Transverse colon (tissue), 4 donors: Measurements from ENCODE around the gene TCP11L1. TPM values are rescaled to one million over a fixed set of nuclear protein-coding genes. Genes with fewer than 3 reads are reported as not detected.
A peak's percentile ranks its signal among the peaks of the same experiment; 100 is the strongest.

Source experiments
- DNase-seq: peaks from one replicate; pipeline ENCODE4 v3.0.0-alpha.2; 2019
- H3K27ac ChIP-seq, 4 donors: fragments of 200-600 bp; sonication (generic); 2 replicates each; pipeline ENCODE4 v1.5.1; 2016 to 2018; ENCODE audit warnings: inconsistent platforms in 4 of 4
- H3K27me3 ChIP-seq: fragments of 200-600 bp; sonication (generic); 2 replicates; pipeline ENCODE4 v1.5.1; 2017; ENCODE audit warnings: inconsistent platforms
- H3K36me3 ChIP-seq, 4 donors: fragments of 200-600 bp; sonication (generic); 2 replicates each; pipeline ENCODE4 v1.5.1; 2017 to 2019; ENCODE audit warnings: inconsistent platforms in 4 of 4
- H3K4me1 ChIP-seq, 4 donors: fragments of 200-600 bp; sonication (generic); 2 replicates each; pipeline ENCODE4 v1.5.1; 2017 to 2020; ENCODE audit warnings: inconsistent platforms in 4 of 4
- H3K4me3 ChIP-seq, 4 donors: fragments of 200-600 bp; sonication (generic); 1 replicate in 1 of 4; 2 replicates in 3 of 4; pipeline versions ENCODE4 v1.5.1 to v1.6.1; 2017 to 2019; ENCODE audit warnings: inconsistent platforms in 4 of 4
- H3K9me3 ChIP-seq, 2 donors: fragments of 200-600 bp; sonication (generic); 2 replicates each; pipeline ENCODE4 v1.5.1; 2017 to 2019; ENCODE audit warnings: inconsistent platforms in 2 of 2
- CTCF ChIP-seq, 5 experiments: fragments of 200-600 bp in 3 of 5; fragments of 450-650 bp in 2 of 5; sonication (generic) in 3 of 5; IDR thresholded peaks; 1 replicate in 2 of 5; 2 replicates in 3 of 5; pipeline ENCODE4 v1.5.1; 2016 to 2017; ENCODE audit warnings: antibody characterized with exemption in 5 of 5, inconsistent platforms in 3 of 5, mild to moderate bottlenecking in 2 of 5, moderate library complexity in 1 of 5
- EP300 ChIP-seq: sonication (generic); formaldehyde crosslinking; IDR thresholded peaks from one replicate; pipeline ENCODE4 v1.6.1; 2017; ENCODE audit warnings: antibody characterized with exemption, low read depth
- POLR2A ChIP-seq: fragments of 450-650 bp; IDR thresholded peaks from one replicate; pipeline ENCODE4 v1.6.1; 2016; ENCODE audit warnings: antibody characterized with exemption, mild to moderate bottlenecking, moderate library complexity
- POLR2AphosphoS5 ChIP-seq, 3 donors: sonication (generic); formaldehyde crosslinking; IDR thresholded peaks; one replicate each; pipeline ENCODE4 v1.6.1; 2016; ENCODE audit warnings: antibody characterized with exemption in 3 of 3
- WGBS, 2 donors: methylation state at CpG; one replicate each; pipeline ENCODE4 v1.1.5; 2018; ENCODE audit warnings: low coverage in 1 of 2; 5-methylcytosine and 5-hydroxymethylcytosine counted together
- in situ Hi-C, 4 donors: fragments of 200-750 bp; cut with MboI; loops; one replicate each; pipeline versions ENCODE4 v1.15.0 to v1.15.1; 2017; ENCODE audit warnings: low sequenced_read_pairs in 3 of 4, low pct_ligation_motif_present in 1 of 4, low pct_unique_long_range_greater_than_20kb in 1 of 4
- intact Hi-C: fragments of 100-400 bp; cut with DNase I; formaldehyde crosslinking; loops from one replicate; pipeline ENCODE4 v1.15.1; 2023; ENCODE audit warnings: low total_unique reads
- total RNA-seq, 4 donors: library from RNA; depleted of rRNA; stranded (reverse); fragments of >200 nt; gene quantifications; one replicate each; pipeline ENCODE4 v1.1.0, GENCODE V29; 2016

TCP11L1 gene, protein sequence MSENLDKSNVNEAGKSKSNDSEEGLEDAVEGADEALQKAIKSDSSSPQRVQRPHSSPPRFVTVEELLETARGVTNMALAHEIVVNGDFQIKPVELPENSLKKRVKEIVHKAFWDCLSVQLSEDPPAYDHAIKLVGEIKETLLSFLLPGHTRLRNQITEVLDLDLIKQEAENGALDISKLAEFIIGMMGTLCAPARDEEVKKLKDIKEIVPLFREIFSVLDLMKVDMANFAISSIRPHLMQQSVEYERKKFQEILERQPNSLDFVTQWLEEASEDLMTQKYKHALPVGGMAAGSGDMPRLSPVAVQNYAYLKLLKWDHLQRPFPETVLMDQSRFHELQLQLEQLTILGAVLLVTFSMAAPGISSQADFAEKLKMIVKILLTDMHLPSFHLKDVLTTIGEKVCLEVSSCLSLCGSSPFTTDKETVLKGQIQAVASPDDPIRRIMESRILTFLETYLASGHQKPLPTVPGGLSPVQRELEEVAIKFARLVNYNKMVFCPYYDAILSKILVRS
- 10 to 100 TPM; 24.3 to 90.2 (median 66.1) TPM for total RNA-seq

- peak within 1 kb of the TSS; percentile 66 to 83 (median 78) for H3K4me3 ChIP-seq
Observed at GRCh38 chr11:33039274-33040032, at the start of gene TCP11L1. TCP11L1 (plus strand) TSS chr11:33039572; CDS start chr11:33043774, 4,202 bp downstream.

DNA sequence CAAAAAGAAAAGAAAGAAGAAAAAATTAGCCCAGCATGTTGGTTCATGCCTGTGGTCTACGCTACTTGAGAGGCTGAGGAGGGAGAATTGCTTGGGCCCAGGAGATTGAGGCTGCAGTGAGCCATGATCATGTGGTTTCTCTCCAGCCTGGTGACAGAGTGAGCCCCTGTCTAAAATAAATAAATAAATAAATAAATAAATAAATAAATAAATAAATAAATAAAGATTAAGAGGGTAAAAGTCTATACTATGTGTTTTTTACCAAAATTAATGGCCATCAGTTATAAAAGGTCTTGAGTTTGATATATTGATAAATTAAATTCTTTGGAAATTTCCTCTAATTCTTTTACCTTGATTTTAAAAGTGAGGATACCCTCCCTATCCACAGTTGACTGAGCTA is 48.9 kb upstream of the TCP11L1 start:
- Histone ChIP-seq H3K9me3 (peaks cover 4 to 5% of the 10 kb centered on the region in 2 donors), H3K4me3 (no peak overlapping the region), H3K4me1 (peaks cover 0 to 4% (median 0%) of the 10 kb centered on the region in 4 donors), H3K27me3 (no peaks in the 10 kb centered on the region), H3K27ac (no peak overlapping the region), H3K36me3 (no peaks in the 10 kb centered on the region)
- DNase-seq, result no peak
- no peak for TF ChIP-seq CTCF (IDR thresholded peaks at IDR 0.05)
- no peak for TF ChIP-seq POLR2AphosphoS5 (IDR thresholded peaks at IDR 0.05)
- TF ChIP-seq EP300, result no peak
- no peak for TF ChIP-seq POLR2A
- WGBS, 2 donors, result 0 to 80% methylated on average over 1 of the region's 1 CpG
- intact Hi-C loops (no loop called here), in situ Hi-C loops (no loop called here)

More at GRCh38 chr11:33039274-33040032, at the start of gene TCP11L1:
- Histone ChIP-seq H3K9me3 (no peaks in the 10 kb centered on the region), H3K36me3 (peaks cover 0 to 3% (median 0%) of the 10 kb centered on the region in 4 donors), H3K4me1 (peaks cover 0 to 23% (median 8%) of the 10 kb centered on the region in 4 donors), H3K27me3 (no peaks in the 10 kb centered on the region), H3K27ac (peak within 1 kb of the TSS; percentile 96 to 99 (median 96))
- DNase-seq, result peak; percentile 93
- 0 to 1% methylated on average over 1 to 66 of the region's 84 CpGs for WGBS, 2 donors
- intact Hi-C loops, result no loop called here
- TF ChIP-seq POLR2AphosphoS5 (IDR thresholded peaks at IDR 0.05), result peak in 2 of 3 donors; percentile 66 to 75
- TF ChIP-seq POLR2A, result peak; percentile 76
- no peak for TF ChIP-seq EP300
- no peak for TF ChIP-seq CTCF (IDR thresholded peaks at IDR 0.05)
- in situ Hi-C loops, result no loop called here

DNA sequence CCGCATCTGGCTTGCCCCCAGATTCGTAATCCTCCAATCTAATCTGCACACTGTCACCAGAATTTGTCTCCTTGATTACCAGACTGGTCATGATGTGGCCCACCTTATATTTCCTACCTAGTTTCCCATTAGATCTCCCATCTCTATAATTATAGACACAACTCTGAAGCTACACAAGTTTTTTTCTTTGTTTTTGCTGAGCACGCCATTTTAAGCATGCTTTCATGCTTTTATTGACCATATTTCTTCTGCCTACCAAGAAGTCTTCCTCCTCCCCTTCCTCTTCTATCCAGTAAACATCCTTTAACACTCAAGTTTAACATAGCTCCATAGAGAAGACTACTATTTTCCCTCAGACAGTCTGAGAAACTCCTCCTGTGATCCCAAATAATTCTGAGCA is 47.9 kb upstream of the TCP11L1 start:
- 91 to 100% methylated on average over 1 to 3 of the region's 3 CpGs for WGBS, 2 donors
- peaks cover 4 to 5% of the 10 kb centered on the region in 2 donors for H3K9me3 ChIP-seq
- peaks cover 0 to 4% (median 0%) of the 10 kb centered on the region in 4 donors for H3K4me1 ChIP-seq
- intact Hi-C loops, result no loop called here
- TF ChIP-seq POLR2AphosphoS5 (IDR thresholded peaks at IDR 0.05), result no peak
- TF ChIP-seq EP300, result no peak
- TF ChIP-seq CTCF (IDR thresholded peaks at IDR 0.05), result no peak
- TF ChIP-seq POLR2A, result no peak
- H3K4me3 ChIP-seq, result no peak overlapping the region
- no peak overlapping the region for H3K27ac ChIP-seq
- H3K36me3 ChIP-seq, result no peaks in the 10 kb centered on the region
- no peaks in the 10 kb centered on the region for H3K27me3 ChIP-seq
- no peak for DNase-seq
- in situ Hi-C loops, result no loop called here

GRCh38 chr11:32991898-32992297 is 47.5 kb upstream of the TCP11L1 start:
- TF ChIP-seq POLR2A, result no peak
- TF ChIP-seq POLR2AphosphoS5 (IDR thresholded peaks at IDR 0.05), result no peak
- no peak for TF ChIP-seq EP300
- TF ChIP-seq CTCF (IDR thresholded peaks at IDR 0.05), result no peak
- intact Hi-C loops (no loop called here), in situ Hi-C loops (no loop called here)
- Histone ChIP-seq H3K36me3 (no peaks in the 10 kb centered on the region), H3K27ac (no peak overlapping the region), H3K27me3 (no peaks in the 10 kb centered on the region), H3K4me1 (peaks cover 0 to 4% (median 0%) of the 10 kb centered on the region in 4 donors), H3K9me3 (peaks cover 4 to 5% of the 10 kb centered on the region in 2 donors), H3K4me3 (no peak overlapping the region)
- no peak for DNase-seq
